Suppressor macrophage (primary cell): ENCODE measurements around the gene RAB9A.
"Not testable (repeated sequence)": the region's sequence is repeated elsewhere in the genome, so short reads cannot be mapped to it uniquely, and the experiment has no call there.

ENCODE experiments used
- DNase-seq, 4 experiments: peaks; one replicate each; pipeline ENCODE4 v3.0.0-alpha.2; 2020 to 2022
- total RNA-seq, 17 experiments: gene quantifications; one replicate each; lab custom pipeline; 2026; ENCODE audit warnings: mixed read lengths in 6 of 17, inconsistent platforms in 3 of 17; lab: John Stamatoyannopoulos, UW

RAB9A gene
- total RNA-seq: 25.7 to 67.0 (median 45.1) reads per million in 17 experiments

GRCh38 chrX:13688958-13689740, at the start of gene RAB9A:
RAB9A (plus strand) TSS chrX:13689128; CDS start chrX:13708747, 19,619 bp downstream.
- peak; percentile 82 to 91 (median 86) for DNase-seq

- DNase-seq: not testable (repeated sequence)
Observed at GRCh38 chrX:13641684-13642083, 47.2 kb upstream of the RAB9A start.

- no peak for DNase-seq
Observed at GRCh38 chrX:13645464-13646153, 43.3 kb upstream of the RAB9A start.

GRCh38 chrX:13646154-13646549, 42.8 kb upstream of the RAB9A start:
- peak; percentile 28 to 66 (median 51) for DNase-seq

GRCh38 chrX:13647709-13648212, 41.2 kb upstream of the RAB9A start:
- peak; percentile 65 to 88 (median 82) for DNase-seq

GRCh38 chrX:13648336-13648735, 40.6 kb upstream of the RAB9A start:
- peak in 3 of 4 experiments; percentile 15 to 48 (median 47) for DNase-seq

- no peak for DNase-seq
Observed at GRCh38 chrX:13649838-13650237, 39.1 kb upstream of the RAB9A start.

- DNase-seq: no peak
Observed at GRCh38 chrX:13650318-13650717, 38.6 kb upstream of the RAB9A start.

- DNase-seq: no peak
Observed at GRCh38 chrX:13651150-13651549, 37.8 kb upstream of the RAB9A start.

- peak in 1 of 4 experiments; percentile 17 for DNase-seq
Observed at GRCh38 chrX:13652287-13652793, 36.6 kb upstream of the RAB9A start.

GRCh38 chrX:13652850-13653693, 35.9 kb upstream of the RAB9A start, which contains the start of gene TCEANC:
TCEANC (plus strand) TSS chrX:13653141; CDS start chrX:13662509, 9,368 bp downstream.
- DNase-seq: peak; percentile 92 to 96 (median 96)

GRCh38 chrX:13654116-13654515, 34.8 kb upstream of the RAB9A start:
- no peak for DNase-seq

- no peak for DNase-seq
Observed at GRCh38 chrX:13655674-13656073, 33.3 kb upstream of the RAB9A start.

- peak; percentile 43 to 68 (median 51) for DNase-seq
Observed at GRCh38 chrX:13658602-13659001, 30.3 kb upstream of the RAB9A start.

- peak in 3 of 4 experiments; percentile 23 to 61 (median 54) for DNase-seq
Observed at GRCh38 chrX:13659063-13659462, 29.9 kb upstream of the RAB9A start.

- peak in 3 of 4 experiments; percentile 31 to 42 (median 37) for DNase-seq
Observed at GRCh38 chrX:13661735-13662288, 27.1 kb upstream of the RAB9A start.

- no peak for DNase-seq
Observed at GRCh38 chrX:13662355-13662791, 26.6 kb upstream of the RAB9A start.

- DNase-seq: no peak
Observed at GRCh38 chrX:13664020-13664419, 24.9 kb upstream of the RAB9A start.

- DNase-seq: no peak
Observed at GRCh38 chrX:13666836-13667235, 22.1 kb upstream of the RAB9A start.

GRCh38 chrX:13667919-13668318, 21.0 kb upstream of the RAB9A start:
- no peak for DNase-seq

GRCh38 chrX:13669246-13669737, 19.6 kb upstream of the RAB9A start:
- peak; percentile 78 to 91 (median 84) for DNase-seq
